Gastroesophageal sphincter (tissue), 3 donors: Measurements from ENCODE around the gene BMP7.

ENCODE experiments used
- CTCF ChIP-seq, 4 experiments: fragments of 200-600 bp in 2 of 4; fragments of 450-650 bp in 2 of 4; sonication (generic) in 1 of 4; IDR thresholded peaks; one replicate each; pipeline ENCODE4 v1.5.1; 2017 to 2019; ENCODE audit warnings: antibody characterized with exemption in 4 of 4, mild to moderate bottlenecking in 2 of 4, moderate library complexity in 2 of 4
- EP300 ChIP-seq: sonication (generic); formaldehyde crosslinking; IDR thresholded peaks from one replicate; pipeline ENCODE4 v1.6.1; 2017; ENCODE audit warnings: antibody characterized with exemption, mild to moderate bottlenecking
- POLR2A ChIP-seq, 2 donors: fragments of 450-650 bp; IDR thresholded peaks; one replicate each; pipeline ENCODE4 v1.6.1; 2017; ENCODE audit warnings: antibody characterized with exemption in 2 of 2, mild to moderate bottlenecking in 2 of 2, moderate library complexity in 1 of 2
- POLR2AphosphoS5 ChIP-seq: sonication (generic); formaldehyde crosslinking; IDR thresholded peaks from one replicate; pipeline ENCODE4 v1.6.1; 2017; ENCODE audit warnings: antibody characterized with exemption

GRCh38 chr20:57176842-57177241 lies 89.6 kb downstream of the BMP7 start:
- no peak for TF ChIP-seq CTCF (IDR thresholded peaks at IDR 0.05)
- TF ChIP-seq POLR2A (IDR thresholded peaks at IDR 0.05), result no peak
- no peak for TF ChIP-seq EP300
- no peak for TF ChIP-seq POLR2AphosphoS5
